Right lobe of liver (tissue), 6 donors: Measurements from ENCODE around the gene SNX8. TPM values are rescaled to one million over a fixed set of nuclear protein-coding genes. Genes with fewer than 3 reads are reported as not detected.
A peak's percentile ranks its signal among the peaks of the same experiment; 100 is the strongest.

Source experiments
- ATAC-seq, 4 donors: fragments of 200-7000 bp; cut with Tn5 transposase; one replicate each; pipeline ENCODE4 v1.9.1; 2020; ENCODE audit warnings: mild to moderate bottlenecking in 4 of 4, moderate library complexity in 4 of 4
- DNase-seq, 3 donors: peaks; one replicate each; pipeline ENCODE4 v3.0.0-alpha.2; 2020
- H3K27ac ChIP-seq, 3 donors: fragments of 200-600 bp; one replicate each; pipeline ENCODE4 v1.8.0; 2022
- H3K27me3 ChIP-seq, 2 donors: fragments of 200-600 bp; one replicate each; pipeline ENCODE4 v1.8.0; 2022
- H3K36me3 ChIP-seq, 4 donors: fragments of 200-600 bp; sonication (generic) in 1 of 4; one replicate each; pipeline versions ENCODE4 v1.5.1 to v1.8.0; 2017 to 2022; ENCODE audit warnings: control low read depth in 1 of 4
- H3K4me1 ChIP-seq, 4 donors: fragments of 200-600 bp; sonication (generic) in 1 of 4; one replicate each; pipeline versions ENCODE4 v1.5.1 to v1.8.0; 2017 to 2022; ENCODE audit warnings: control low read depth in 1 of 4
- H3K4me3 ChIP-seq, 3 donors: fragments of 200-600 bp; one replicate each; pipeline ENCODE4 v1.8.0; 2022
- H3K9me3 ChIP-seq, 4 donors: fragments of 200-600 bp; sonication (generic) in 1 of 4; one replicate each; pipeline versions ENCODE4 v1.5.1 to v1.8.0; 2017 to 2022; ENCODE audit warnings: control low read depth in 1 of 4
- POLR2A ChIP-seq: fragments of 450-650 bp; IDR thresholded peaks from one replicate; pipeline ENCODE4 v1.6.1; 2017; ENCODE audit warnings: antibody characterized with exemption, mild to moderate bottlenecking
- WGBS: methylation state at CpG from one replicate; pipeline ENCODE4 v1.1.6; 2018; ENCODE audit warnings: low coverage, low lambda C conversion rate; ENCODE audit not compliant: insufficient coverage; ENCODE audit errors: missing lambda C conversion rate; 5-methylcytosine and 5-hydroxymethylcytosine counted together
- intact Hi-C, 2 donors: fragments of 100-400 bp; cut with DNase I; formaldehyde crosslinking; loops; one replicate each; pipeline versions ENCODE4 v1.11.2 to v1.14.1; 2022
- microRNA-seq, 2 donors: library from miRNA; unstranded; fragments of <30 nt; microRNA quantifications; one replicate each; pipeline ENCODE4, GENCODE V29; 2019 to 2020
- total RNA-seq, 6 experiments: library from RNA; depleted of rRNA in 2 of 6; stranded (reverse); fragments of >200 nt in 2 of 6; fragmentation: NEBNext Ultra II Directional in 3 of 6; extraction: Animal tissue kit (Norgen Biotek cat#: 25700) in 3 of 6; gene quantifications; one replicate each; pipeline versions ENCODE4 v1.1.0 to v1.2.4, GENCODE V29; 2016 to 2023
- TF ChIP-seq, protein P1 (sequence below), 4 donors: fragments of 200-600 bp in 3 of 4; fragments of 450-650 bp in 1 of 4; IDR thresholded peaks; one replicate each; pipeline versions ENCODE4 v1.5.1 to v1.8.0; 2016 to 2022; ENCODE audit warnings: antibody characterized with exemption in 4 of 4, mild to moderate bottlenecking in 2 of 4
- donor health status: DM: no; HTN: yes; CAD: no.
- donor health status: DM: no; HTN: no; CAD: no.
- donor health status: DM: no; HTN: no; CAD: no.
- donor health status: DM: no; HTN: yes; CAD: no.
- donor health status: DM: no; HTN: yes; CAD: no.

The SNX8 gene
- total RNA-seq, 6 experiments from 2014 or later, result 9.1 to 26.2 (median 13.0) TPM

DNA sequence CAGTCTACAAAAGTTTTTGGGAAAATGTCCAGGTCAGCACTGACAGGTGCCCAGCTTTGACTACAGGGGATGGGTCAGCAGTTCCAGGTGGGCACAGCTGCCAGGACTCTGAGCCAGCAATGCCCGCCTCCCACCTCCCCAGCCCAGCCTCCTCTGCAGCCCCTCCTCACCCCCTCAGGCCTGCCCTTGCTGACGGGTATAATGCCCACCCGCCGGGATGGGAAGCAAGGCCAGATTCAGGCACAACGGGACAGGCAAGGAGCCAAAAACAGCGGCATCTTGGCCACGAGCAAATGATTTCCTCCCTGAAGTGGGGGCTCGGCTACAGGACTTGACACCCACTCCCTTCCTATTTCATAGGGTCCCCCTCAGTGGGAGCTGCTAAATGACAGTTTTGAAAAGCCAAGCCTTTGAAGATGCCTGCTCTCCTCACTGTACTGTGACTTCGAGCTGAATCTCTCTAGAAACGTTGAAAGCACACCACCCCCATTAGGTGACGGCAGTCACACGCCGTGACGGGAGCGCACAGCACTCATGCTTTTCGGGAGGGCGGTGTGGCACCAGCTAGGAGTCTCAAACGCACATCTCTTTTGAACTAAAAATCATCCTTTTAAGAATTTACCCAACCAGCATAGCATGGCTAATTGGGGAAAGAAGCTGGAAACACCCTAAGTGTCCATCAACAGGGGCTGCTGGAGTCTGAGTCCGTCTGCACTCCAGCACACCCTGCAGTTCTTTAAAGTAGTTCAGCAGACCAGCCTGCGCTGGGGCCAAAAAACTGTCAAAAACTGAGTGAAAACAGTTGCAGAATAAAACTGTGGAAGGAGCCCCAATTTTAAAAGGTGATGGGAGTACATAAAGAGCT, 111.1 kb downstream of the SNX8 start:
- Histone ChIP-seq H3K9me3 (no peaks in the 10 kb centered on the region), H3K4me1 (no peaks in the 10 kb centered on the region), H3K4me3 (no peak overlapping the region), H3K36me3 (peaks cover 0 to 9% (median 0%) of the 10 kb centered on the region in 4 donors), H3K27ac (no peak overlapping the region), H3K27me3 (no peaks in the 10 kb centered on the region)
- no peak for ATAC-seq
- peak in 2 of 3 donors; percentile 19 to 37 for DNase-seq
- TF ChIP-seq, protein P1, sequence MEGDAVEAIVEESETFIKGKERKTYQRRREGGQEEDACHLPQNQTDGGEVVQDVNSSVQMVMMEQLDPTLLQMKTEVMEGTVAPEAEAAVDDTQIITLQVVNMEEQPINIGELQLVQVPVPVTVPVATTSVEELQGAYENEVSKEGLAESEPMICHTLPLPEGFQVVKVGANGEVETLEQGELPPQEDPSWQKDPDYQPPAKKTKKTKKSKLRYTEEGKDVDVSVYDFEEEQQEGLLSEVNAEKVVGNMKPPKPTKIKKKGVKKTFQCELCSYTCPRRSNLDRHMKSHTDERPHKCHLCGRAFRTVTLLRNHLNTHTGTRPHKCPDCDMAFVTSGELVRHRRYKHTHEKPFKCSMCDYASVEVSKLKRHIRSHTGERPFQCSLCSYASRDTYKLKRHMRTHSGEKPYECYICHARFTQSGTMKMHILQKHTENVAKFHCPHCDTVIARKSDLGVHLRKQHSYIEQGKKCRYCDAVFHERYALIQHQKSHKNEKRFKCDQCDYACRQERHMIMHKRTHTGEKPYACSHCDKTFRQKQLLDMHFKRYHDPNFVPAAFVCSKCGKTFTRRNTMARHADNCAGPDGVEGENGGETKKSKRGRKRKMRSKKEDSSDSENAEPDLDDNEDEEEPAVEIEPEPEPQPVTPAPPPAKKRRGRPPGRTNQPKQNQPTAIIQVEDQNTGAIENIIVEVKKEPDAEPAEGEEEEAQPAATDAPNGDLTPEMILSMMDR (IDR thresholded peaks at IDR 0.05), result no peak
- no peak for TF ChIP-seq POLR2A
- intact Hi-C loops, result loop anchor here (10.0 kb wide), 1 partner anchor 618 kb away; no protein-coding TSS in a partner anchor
- WGBS, result 88% methylated on average over 1 of the region's 20 CpGs

DNA sequence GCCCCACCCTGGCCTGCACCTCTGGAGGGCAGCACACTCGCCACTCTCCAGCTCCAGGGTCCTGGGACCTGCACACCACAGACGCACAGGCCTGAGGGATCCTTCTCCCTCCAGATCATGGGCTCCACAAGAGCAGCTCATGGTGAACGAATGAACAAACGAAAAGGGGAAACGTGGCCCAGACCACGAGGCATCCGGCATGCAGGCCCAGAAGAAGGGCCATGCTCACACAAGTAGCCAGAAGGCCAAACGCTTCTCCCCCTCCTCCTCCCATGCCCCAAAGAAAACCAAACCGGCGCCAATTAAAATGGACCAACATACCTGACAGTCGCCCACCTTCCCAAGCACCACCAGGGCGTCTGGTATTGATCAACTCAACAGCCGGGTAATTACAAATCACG, 111.9 kb downstream of the SNX8 start:
- no peak for ATAC-seq
- TF ChIP-seq, protein P1 (IDR thresholded peaks at IDR 0.05), result no peak
- TF ChIP-seq POLR2A, result no peak
- Histone ChIP-seq H3K27ac (no peak overlapping the region), H3K4me3 (no peak overlapping the region), H3K36me3 (peaks cover 0 to 2% (median 0%) of the 10 kb centered on the region in 4 donors), H3K9me3 (no peaks in the 10 kb centered on the region), H3K4me1 (no peaks in the 10 kb centered on the region), H3K27me3 (no peaks in the 10 kb centered on the region)
- 100% methylated on average over 1 of the region's 14 CpGs for WGBS
- DNase-seq, result peak in 1 of 3 donors; percentile 28
- intact Hi-C loops, result loop anchor here (10.0 kb wide), 1 partner anchor 618 kb away; no protein-coding TSS in a partner anchor

Small RNAs within 50 kb of the gene (microRNA-seq; reads per million reads assigned to microRNA genes)
- gene MIR6836, result 0 to 0.58 reads per million in 2 donors

Other genes with a start within 250 kb of the SNX8 start
- gene MAD1L1, start 81.5 kb downstream of the SNX8 start, total RNA-seq, result 10 to 100 TPM; 15.1 to 37.4 (median 20.5) TPM
- 10 to 100 TPM in 4 of 6 experiments, 1 to 10 TPM in 2; 9.5 to 14.6 (median 11.5) TPM for gene MRM2, start 72.2 kb downstream of the SNX8 start, total RNA-seq
- gene NUDT1, start 72.2 kb downstream of the SNX8 start, total RNA-seq, result 1 to 10 TPM; 1.6 to 4.1 (median 2.3) TPM
- gene EIF3B, start 40.4 kb upstream of the SNX8 start, total RNA-seq, result 10 to 100 TPM; 61.6 to 93.3 (median 68.3) TPM
- gene CHST12, start 89.2 kb upstream of the SNX8 start, total RNA-seq, result 1 to 10 TPM; 3.0 to 7.9 (median 5.7) TPM
- not detected for gene GRIFIN, start 162.0 kb upstream of the SNX8 start, total RNA-seq
- 1 to 10 TPM; 1.0 to 4.3 (median 1.7) TPM for gene LFNG, start 205.3 kb upstream of the SNX8 start, total RNA-seq
- 10 to 100 TPM; 11.1 to 25.9 (median 14.8) TPM for gene BRAT1, start 241.1 kb upstream of the SNX8 start, total RNA-seq
- gene IQCE, start 244.5 kb upstream of the SNX8 start, total RNA-seq, result 1 to 10 TPM; 3.7 to 7.0 (median 4.0) TPM